Liver (tissue), 9 donors: ENCODE measurements around the gene ITPKA. TPM values are rescaled to one million over a fixed set of nuclear protein-coding genes. Genes with fewer than 3 reads are reported as not detected.

Experiments
- DNase-seq: peaks from one replicate; pipeline ENCODE4 v3.0.0-alpha.2; 2017; ENCODE audit warnings: low spot score
- H3K27ac ChIP-seq, 2 donors: one replicate each; pipeline ENCODE4 v1.7.0; 2013; ENCODE audit warnings: inconsistent platforms in 2 of 2, low read length in 2 of 2, control low read depth in 1 of 2, low read depth in 1 of 2, mild to moderate bottlenecking in 1 of 2
- H3K27me3 ChIP-seq, 4 donors: one replicate each; pipeline versions ENCODE4 v1.6.1 to v1.7.0; 2013; ENCODE audit warnings: low read length in 3 of 4, inconsistent platforms in 1 of 4, mild to moderate bottlenecking in 1 of 4, moderate library complexity in 1 of 4; ENCODE audit not compliant: control insufficient read depth in 4 of 4, insufficient read depth in 4 of 4
- H3K36me3 ChIP-seq, 4 donors: one replicate each; pipeline versions ENCODE4 v1.6.1 to v1.7.0; 2013; ENCODE audit warnings: low read length in 3 of 4, mild to moderate bottlenecking in 3 of 4, low read depth in 1 of 4, moderate library complexity in 1 of 4; ENCODE audit not compliant: control insufficient read depth in 4 of 4, insufficient read depth in 3 of 4
- H3K4me1 ChIP-seq, 4 donors: one replicate each; pipeline versions ENCODE4 v1.6.1 to v1.7.0; 2013; ENCODE audit warnings: low read length in 3 of 4, mild to moderate bottlenecking in 3 of 4, moderate library complexity in 1 of 4; ENCODE audit not compliant: control insufficient read depth in 4 of 4, insufficient read depth in 4 of 4
- H3K4me3 ChIP-seq, 3 donors: one replicate each; pipeline versions ENCODE4 v1.6.1 to v1.7.0; 2013; ENCODE audit warnings: low read length in 3 of 3, control low read depth in 1 of 3, low read depth in 1 of 3, mild to moderate bottlenecking in 1 of 3
- H3K9ac ChIP-seq, 2 donors: one replicate each; pipeline ENCODE4 v1.7.0; 2013; ENCODE audit warnings: low read length in 2 of 2, mild to moderate bottlenecking in 2 of 2, moderate library complexity in 2 of 2, control low read depth in 1 of 2, low read depth in 1 of 2
- H3K9me3 ChIP-seq, 4 donors: one replicate each; pipeline versions ENCODE4 v1.6.1 to v1.7.0; 2013; ENCODE audit warnings: low read length in 3 of 4; ENCODE audit not compliant: control insufficient read depth in 4 of 4
- EGR1 ChIP-seq, 2 donors: IDR thresholded peaks; 2 replicates each; pipeline ENCODE4 v1.6.1; 2016 to 2018; ENCODE audit warnings: antibody characterized with exemption in 2 of 2, low read depth in 2 of 2
- FOXA1 ChIP-seq: IDR thresholded peaks from 2 replicates; pipeline ENCODE4 v1.6.1; 2016; ENCODE audit warnings: antibody characterized with exemption
- FOXA2 ChIP-seq: IDR thresholded peaks from 2 replicates; pipeline ENCODE4 v1.6.1; 2016; ENCODE audit warnings: antibody characterized with exemption
- GABPA ChIP-seq, 2 donors: IDR thresholded peaks in 1 of 2; conservative IDR thresholded peaks in 1 of 2; 2 replicates each; pipeline ENCODE4 v1.6.1; 2016; ENCODE audit warnings: antibody characterized with exemption in 2 of 2, mild to moderate bottlenecking in 1 of 2, moderate library complexity in 1 of 2
- HNF4A ChIP-seq, 2 donors: conservative IDR thresholded peaks; 2 replicates each; pipeline ENCODE4 v1.6.1; 2016; ENCODE audit warnings: antibody characterized with exemption in 2 of 2, mild to moderate bottlenecking in 2 of 2
- HNF4G ChIP-seq: IDR thresholded peaks from 2 replicates; pipeline ENCODE4 v1.6.1; 2016; ENCODE audit warnings: antibody characterized with exemption
- JUND ChIP-seq, 2 donors: IDR thresholded peaks; 2 replicates each; pipeline ENCODE4 v1.6.1; 2016; ENCODE audit warnings: antibody characterized with exemption in 2 of 2
- NR2F2 ChIP-seq: IDR thresholded peaks from 2 replicates; pipeline ENCODE4 v1.6.1; 2016; ENCODE audit warnings: antibody characterized with exemption
- RAD21 ChIP-seq, 2 donors: IDR thresholded peaks; 2 replicates each; pipeline ENCODE4 v1.6.1; 2016; ENCODE audit warnings: antibody characterized with exemption in 2 of 2, mild to moderate bottlenecking in 2 of 2
- RXRA ChIP-seq, 2 donors: IDR thresholded peaks; 2 replicates each; pipeline ENCODE4 v1.6.1; 2017 to 2018; ENCODE audit warnings: antibody characterized with exemption in 2 of 2, mild to moderate bottlenecking in 1 of 2
- SP1 ChIP-seq: IDR thresholded peaks from 2 replicates; pipeline ENCODE4 v1.6.1; 2018; ENCODE audit warnings: antibody characterized with exemption, mild to moderate bottlenecking
- TAF1 ChIP-seq: conservative IDR thresholded peaks from 2 replicates; pipeline ENCODE4 v1.6.1; 2016; ENCODE audit warnings: antibody characterized with exemption, mild to moderate bottlenecking
- YY1 ChIP-seq: IDR thresholded peaks from 2 replicates; pipeline ENCODE4 v1.6.1; 2016; ENCODE audit warnings: antibody characterized with exemption, mild to moderate bottlenecking
- WGBS: extraction: QIAGEN DNeasy Blood & Tissue Kit; methylation state at CpG from one replicate; pipeline ENCODE4 v1.1.7; 2013; 5-methylcytosine and 5-hydroxymethylcytosine counted together
- polyA plus RNA-seq, 2 donors: library from polyadenylated mRNA; stranded (reverse) in 1 of 2; unstranded in 1 of 2; fragments of 200-250 nt in 1 of 2; fragments of >200 nt in 1 of 2; fragmentation: Nextera tagmentation in 1 of 2; extraction: Ambion mirVana in 1 of 2; gene quantifications; one replicate each; pipeline versions ENCODE4 v1.2.1 to v1.2.3, GENCODE V29; 2013 to 2015
- total RNA-seq, 2 donors: library from RNA; depleted of rRNA; stranded (reverse); fragments of >200 nt; gene quantifications; one replicate each; pipeline ENCODE4 v1.2.3, GENCODE V29; 2014
- TF ChIP-seq, protein P1 (sequence below): IDR thresholded peaks from 2 replicates; pipeline ENCODE4 v1.6.1; 2016; ENCODE audit warnings: antibody characterized with exemption, mild to moderate bottlenecking
- TF ChIP-seq, protein P2 (sequence below): IDR thresholded peaks from 2 replicates; pipeline ENCODE4 v1.6.1; 2016; ENCODE audit warnings: antibody characterized with exemption
- TF ChIP-seq, protein P3 (sequence below): IDR thresholded peaks from 2 replicates; pipeline ENCODE4 v1.6.1; 2016; ENCODE audit warnings: antibody characterized with exemption
- TF ChIP-seq, protein P4 (sequence below): fragments of 150-350 bp; IDR thresholded peaks from 2 replicates; pipeline ENCODE4 v1.5.1; 2017; ENCODE audit warnings: improper control_type of control experiment, low read depth, low read length; ENCODE audit not compliant: missing input control
- TF ChIP-seq, protein P5 (sequence below): IDR thresholded peaks from 2 replicates; pipeline ENCODE4 v1.6.1; 2016; ENCODE audit warnings: antibody characterized with exemption
- donor health status: healthy.
- donor health status: healthy.
- donor health status: healthy.
- donor health status: healthy.
- donor health status: healthy.

The ITPKA gene
- total and polyA plus RNA-seq, 4 donors, result 0.36 to 2.4 (median 1.2) TPM

DNA sequence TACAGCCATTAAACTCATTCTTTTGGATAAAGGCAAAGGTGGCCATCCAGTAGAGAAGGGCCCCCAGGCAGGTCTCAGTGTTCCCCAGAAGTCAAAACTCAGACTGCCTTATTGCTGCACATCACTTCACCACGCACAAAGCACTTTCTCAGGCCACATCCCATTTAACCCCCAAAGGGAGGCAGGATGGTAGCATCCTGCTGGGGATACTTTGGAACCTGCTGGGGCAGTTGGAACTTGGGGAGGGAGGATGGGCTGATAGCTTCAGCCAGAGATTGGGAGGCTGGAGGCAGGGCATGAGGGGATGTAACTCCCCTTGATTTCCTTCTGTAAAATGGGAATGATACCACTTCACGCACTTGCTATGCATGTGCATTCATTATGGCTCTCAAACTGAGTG, 5.0 kb downstream of the ITPKA start:
- DNase-seq, result no peak
- Histone ChIP-seq H3K27me3 (peaks cover 0 to 2% (median 0%) of the 10 kb centered on the region in 4 donors), H3K4me1 (peaks cover 9 to 36% (median 25%) of the 10 kb centered on the region in 4 donors), H3K9ac (no peak overlapping the region), H3K9me3 (no peaks in the 10 kb centered on the region), H3K36me3 (no peaks in the 10 kb centered on the region), H3K4me3 (no peak overlapping the region), H3K27ac (no peak overlapping the region)
- TF ChIP-seq, protein P1, sequence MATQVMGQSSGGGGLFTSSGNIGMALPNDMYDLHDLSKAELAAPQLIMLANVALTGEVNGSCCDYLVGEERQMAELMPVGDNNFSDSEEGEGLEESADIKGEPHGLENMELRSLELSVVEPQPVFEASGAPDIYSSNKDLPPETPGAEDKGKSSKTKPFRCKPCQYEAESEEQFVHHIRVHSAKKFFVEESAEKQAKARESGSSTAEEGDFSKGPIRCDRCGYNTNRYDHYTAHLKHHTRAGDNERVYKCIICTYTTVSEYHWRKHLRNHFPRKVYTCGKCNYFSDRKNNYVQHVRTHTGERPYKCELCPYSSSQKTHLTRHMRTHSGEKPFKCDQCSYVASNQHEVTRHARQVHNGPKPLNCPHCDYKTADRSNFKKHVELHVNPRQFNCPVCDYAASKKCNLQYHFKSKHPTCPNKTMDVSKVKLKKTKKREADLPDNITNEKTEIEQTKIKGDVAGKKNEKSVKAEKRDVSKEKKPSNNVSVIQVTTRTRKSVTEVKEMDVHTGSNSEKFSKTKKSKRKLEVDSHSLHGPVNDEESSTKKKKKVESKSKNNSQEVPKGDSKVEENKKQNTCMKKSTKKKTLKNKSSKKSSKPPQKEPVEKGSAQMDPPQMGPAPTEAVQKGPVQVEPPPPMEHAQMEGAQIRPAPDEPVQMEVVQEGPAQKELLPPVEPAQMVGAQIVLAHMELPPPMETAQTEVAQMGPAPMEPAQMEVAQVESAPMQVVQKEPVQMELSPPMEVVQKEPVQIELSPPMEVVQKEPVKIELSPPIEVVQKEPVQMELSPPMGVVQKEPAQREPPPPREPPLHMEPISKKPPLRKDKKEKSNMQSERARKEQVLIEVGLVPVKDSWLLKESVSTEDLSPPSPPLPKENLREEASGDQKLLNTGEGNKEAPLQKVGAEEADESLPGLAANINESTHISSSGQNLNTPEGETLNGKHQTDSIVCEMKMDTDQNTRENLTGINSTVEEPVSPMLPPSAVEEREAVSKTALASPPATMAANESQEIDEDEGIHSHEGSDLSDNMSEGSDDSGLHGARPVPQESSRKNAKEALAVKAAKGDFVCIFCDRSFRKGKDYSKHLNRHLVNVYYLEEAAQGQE, result no peak
- no peak for TF ChIP-seq FOXA1
- TF ChIP-seq YY1, result no peak
- TF ChIP-seq, protein P2, sequence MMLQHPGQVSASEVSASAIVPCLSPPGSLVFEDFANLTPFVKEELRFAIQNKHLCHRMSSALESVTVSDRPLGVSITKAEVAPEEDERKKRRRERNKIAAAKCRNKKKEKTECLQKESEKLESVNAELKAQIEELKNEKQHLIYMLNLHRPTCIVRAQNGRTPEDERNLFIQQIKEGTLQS, result no peak
- no peak for TF ChIP-seq RXRA (IDR thresholded peaks at IDR 0.05)
- TF ChIP-seq, protein P3, sequence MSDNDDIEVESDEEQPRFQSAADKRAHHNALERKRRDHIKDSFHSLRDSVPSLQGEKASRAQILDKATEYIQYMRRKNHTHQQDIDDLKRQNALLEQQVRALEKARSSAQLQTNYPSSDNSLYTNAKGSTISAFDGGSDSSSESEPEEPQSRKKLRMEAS, result no peak
- TF ChIP-seq HNF4G, result no peak
- no peak for TF ChIP-seq TAF1
- no peak for TF ChIP-seq NR2F2
- TF ChIP-seq GABPA (IDR thresholded peaks at IDR 0.05 in 1 of 2, conservative IDR thresholded peaks at IDR 0.05 in 1 of 2), result no peak
- TF ChIP-seq, protein P4, sequence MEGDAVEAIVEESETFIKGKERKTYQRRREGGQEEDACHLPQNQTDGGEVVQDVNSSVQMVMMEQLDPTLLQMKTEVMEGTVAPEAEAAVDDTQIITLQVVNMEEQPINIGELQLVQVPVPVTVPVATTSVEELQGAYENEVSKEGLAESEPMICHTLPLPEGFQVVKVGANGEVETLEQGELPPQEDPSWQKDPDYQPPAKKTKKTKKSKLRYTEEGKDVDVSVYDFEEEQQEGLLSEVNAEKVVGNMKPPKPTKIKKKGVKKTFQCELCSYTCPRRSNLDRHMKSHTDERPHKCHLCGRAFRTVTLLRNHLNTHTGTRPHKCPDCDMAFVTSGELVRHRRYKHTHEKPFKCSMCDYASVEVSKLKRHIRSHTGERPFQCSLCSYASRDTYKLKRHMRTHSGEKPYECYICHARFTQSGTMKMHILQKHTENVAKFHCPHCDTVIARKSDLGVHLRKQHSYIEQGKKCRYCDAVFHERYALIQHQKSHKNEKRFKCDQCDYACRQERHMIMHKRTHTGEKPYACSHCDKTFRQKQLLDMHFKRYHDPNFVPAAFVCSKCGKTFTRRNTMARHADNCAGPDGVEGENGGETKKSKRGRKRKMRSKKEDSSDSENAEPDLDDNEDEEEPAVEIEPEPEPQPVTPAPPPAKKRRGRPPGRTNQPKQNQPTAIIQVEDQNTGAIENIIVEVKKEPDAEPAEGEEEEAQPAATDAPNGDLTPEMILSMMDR, result no peak
- TF ChIP-seq HNF4A (conservative IDR thresholded peaks at IDR 0.05), result no peak
- TF ChIP-seq SP1, result no peak
- no peak for TF ChIP-seq JUND (IDR thresholded peaks at IDR 0.05)
- no peak for TF ChIP-seq RAD21 (IDR thresholded peaks at IDR 0.05)
- TF ChIP-seq, protein P5, sequence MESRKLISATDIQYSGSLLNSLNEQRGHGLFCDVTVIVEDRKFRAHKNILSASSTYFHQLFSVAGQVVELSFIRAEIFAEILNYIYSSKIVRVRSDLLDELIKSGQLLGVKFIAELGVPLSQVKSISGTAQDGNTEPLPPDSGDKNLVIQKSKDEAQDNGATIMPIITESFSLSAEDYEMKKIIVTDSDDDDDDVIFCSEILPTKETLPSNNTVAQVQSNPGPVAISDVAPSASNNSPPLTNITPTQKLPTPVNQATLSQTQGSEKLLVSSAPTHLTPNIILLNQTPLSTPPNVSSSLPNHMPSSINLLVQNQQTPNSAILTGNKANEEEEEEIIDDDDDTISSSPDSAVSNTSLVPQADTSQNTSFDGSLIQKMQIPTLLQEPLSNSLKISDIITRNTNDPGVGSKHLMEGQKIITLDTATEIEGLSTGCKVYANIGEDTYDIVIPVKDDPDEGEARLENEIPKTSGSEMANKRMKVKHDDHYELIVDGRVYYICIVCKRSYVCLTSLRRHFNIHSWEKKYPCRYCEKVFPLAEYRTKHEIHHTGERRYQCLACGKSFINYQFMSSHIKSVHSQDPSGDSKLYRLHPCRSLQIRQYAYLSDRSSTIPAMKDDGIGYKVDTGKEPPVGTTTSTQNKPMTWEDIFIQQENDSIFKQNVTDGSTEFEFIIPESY, result no peak
- TF ChIP-seq FOXA2, result no peak
- no peak for TF ChIP-seq EGR1 (IDR thresholded peaks at IDR 0.05; ENCODE audit: low read depth in 2 of 2)
- WGBS, result 95% methylated on average over 2 of the region's 2 CpGs
